B cell (primary cell): ENCODE data around the gene ZBTB7A.

ENCODE experiments used
- CTCF ChIP-seq: fragments of 200-600 bp; IDR thresholded peaks from one replicate; pipeline ENCODE4 v1.8.0; 2022; ENCODE audit warnings: antibody characterized with exemption, mild to moderate bottlenecking
- EZH2 ChIP-seq: IDR thresholded peaks from 2 replicates; pipeline ENCODE4 v1.6.1; 2012; ENCODE audit warnings: borderline replicate concordance, low read depth, mild to moderate bottlenecking, moderate library complexity, low read length; ENCODE audit not compliant: insufficient read depth, poor library complexity, severe bottlenecking

GRCh38 chr19:4019578-4019977, 47.1 kb downstream of the ZBTB7A start:
- TF ChIP-seq CTCF: no peak
- no peak for TF ChIP-seq EZH2
